Posterior cingulate gyrus (tissue), 11 donors: ENCODE results near the gene GDA.
"Not testable (repeated sequence)": the region's sequence is repeated elsewhere in the genome, so short reads cannot be mapped to it uniquely, and the experiment has no call there.

Source experiments
- DNase-seq, 10 donors: peaks; one replicate each; pipeline versions ENCODE4 v3.0.0 to v3.0.0-alpha.2; 2020 to 2021; ENCODE audit warnings: mixed read lengths in 3 of 10
- intact Hi-C: fragments of 100-400 bp; cut with DNase I; formaldehyde crosslinking; loops from one replicate; pipeline ENCODE4 v1.15.1; 2023

The GDA gene

DNA sequence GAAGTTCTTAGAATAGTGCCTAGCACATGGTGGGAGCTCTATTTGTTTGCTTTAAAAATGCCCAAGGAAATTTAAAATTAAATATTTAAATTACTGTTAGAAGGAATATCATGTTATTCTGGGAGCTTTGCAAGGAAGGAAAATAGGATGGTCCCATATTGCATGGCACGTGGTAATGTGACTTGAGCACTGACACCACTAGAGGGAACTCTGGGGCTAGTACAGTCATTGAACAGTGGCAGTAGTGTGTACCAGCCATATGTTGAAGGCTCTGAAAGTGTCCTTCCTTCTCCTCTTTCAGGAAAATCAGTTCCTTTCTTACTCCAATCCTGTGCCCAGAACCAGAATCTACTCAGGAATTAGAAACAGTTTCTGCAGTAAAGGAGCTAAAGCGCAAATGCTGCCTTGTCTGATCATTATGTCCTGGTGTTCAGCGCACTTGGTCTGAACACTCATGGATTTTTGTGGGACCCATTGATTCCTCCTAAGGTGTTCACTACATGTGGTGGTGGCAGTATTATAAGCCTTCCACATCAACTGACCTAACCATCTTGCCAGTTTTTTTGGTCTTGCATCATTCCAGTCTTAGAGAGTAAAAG lies 54.1 kb downstream of the GDA start:
- intact Hi-C loops: no loop called here
- DNase-seq: peak in 1 of 10 donors; percentile 18

DNA sequence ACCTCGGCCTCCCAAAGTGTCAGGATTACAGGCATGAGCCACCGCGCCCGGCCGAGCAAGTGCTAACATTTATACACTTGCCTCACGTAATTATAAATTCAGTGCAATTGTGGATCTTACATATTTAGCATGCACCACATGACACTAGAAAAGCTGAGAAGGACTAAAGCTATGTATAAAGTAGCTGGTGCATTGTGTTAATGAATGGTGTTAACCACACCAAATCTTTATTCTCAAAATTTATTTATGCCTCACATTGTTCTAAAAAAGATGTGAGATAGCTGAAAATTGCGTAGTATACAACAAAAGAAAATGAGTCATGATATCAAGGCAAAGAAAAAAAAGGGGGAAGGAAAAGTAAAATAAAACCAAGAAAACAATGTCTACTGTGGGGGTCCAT lies 54.8 kb downstream of the GDA start:
- intact Hi-C loops: no loop called here
- no peak for DNase-seq

DNA sequence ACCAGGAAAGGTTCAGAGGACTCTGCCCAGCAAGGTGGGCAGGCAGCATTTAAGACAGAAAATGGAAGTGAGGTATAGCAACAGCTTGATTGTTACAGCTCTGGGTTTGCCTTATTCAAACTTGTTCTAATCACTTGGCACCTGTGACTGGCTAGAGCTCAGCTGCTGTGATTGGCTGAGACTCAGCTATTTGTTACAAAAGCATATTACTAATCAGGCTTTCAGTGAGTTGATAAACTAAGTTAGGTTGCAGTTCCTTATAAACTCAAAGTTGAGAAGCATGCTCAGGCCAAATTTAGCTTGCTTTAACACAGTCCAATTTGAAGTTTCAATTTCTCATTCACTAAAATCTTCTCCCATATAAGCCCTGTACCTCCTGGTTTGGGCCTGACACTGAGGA lies 56.3 kb downstream of the GDA start:
- intact Hi-C loops: no loop called here
- no peak for DNase-seq

DNA sequence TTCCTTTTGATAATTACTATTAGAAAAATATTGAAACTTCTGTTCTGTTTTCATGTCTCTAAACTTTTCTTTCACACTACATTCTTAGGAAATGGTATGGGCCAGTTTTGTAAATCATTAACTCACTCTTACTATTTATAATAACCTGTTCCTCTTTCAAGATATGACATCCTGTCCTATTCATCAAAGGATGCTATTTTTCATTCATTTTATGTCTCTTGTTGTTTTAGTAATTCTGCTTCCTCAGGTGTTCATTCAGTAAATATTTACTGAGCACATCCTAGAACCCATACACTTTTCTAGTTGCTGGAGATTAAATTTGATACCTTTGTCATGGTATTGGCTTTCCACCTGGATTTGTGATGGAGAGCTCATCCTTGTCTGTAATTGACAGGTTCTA lies 58.0 kb downstream of the GDA start:
- intact Hi-C loops: no loop called here

DNA sequence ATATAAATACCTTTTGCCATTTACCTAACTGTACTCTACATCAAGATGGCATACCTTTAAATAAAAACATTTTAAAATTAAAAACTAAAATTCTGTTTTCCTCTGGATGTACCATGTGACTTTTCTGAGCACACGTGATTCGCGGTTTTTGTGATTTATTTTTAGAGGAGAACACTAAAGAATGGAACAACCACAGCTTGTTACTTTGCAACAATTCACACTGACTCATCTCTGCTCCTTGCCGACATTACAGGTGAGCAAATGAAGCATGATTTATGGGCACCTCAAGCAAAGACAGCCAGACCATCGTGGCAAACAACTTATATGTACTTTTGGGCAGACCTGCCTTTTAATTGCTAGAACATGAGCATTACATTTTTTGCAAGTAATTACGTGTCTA lies 61.3 kb downstream of the GDA start:
- no peak for DNase-seq
- intact Hi-C loops: no loop called here

More for the DNA sequence above, 58.0 kb downstream of the GDA start:
- DNase-seq: no peak

DNA sequence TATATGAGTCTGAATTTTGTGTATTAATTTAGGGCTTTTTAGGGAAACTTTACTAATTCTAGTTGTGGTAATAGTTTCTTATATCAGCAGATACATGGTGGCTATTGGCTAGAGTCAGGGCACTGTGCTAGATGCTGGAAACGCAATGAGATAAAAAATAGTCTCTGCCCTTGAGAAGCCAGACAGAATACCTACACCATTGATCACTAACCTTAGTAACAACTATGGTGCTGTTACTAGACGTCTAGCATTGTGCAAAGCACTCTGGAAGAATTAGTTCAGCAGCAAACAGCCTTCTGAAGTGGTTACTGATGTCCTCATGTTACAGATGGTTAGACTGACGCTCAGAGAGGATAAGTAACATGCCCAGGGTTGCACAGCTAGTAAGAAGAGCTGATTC lies 61.8 kb downstream of the GDA start:
- DNase-seq: no peak
- intact Hi-C loops: no loop called here

DNA sequence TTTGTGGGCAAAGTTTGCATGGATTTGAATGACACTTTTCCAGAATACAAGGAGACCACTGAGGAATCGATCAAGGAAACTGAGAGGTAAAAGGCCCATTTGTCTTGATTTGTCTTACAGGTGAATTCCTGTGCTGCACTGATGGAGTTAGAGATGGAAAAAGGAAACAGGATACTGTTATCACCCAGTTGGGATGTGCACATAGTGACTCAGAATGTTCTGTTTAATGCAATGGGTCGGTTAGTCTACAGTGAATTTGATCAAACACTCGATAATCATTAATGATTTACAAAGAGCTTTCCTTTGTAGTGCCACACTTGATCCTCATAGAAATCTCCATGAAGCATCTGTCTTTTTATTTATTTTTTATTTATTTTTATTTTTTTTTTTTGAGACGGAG lies 64.7 kb downstream of the GDA start:
- intact Hi-C loops: no loop called here
- DNase-seq: no peak

DNA sequence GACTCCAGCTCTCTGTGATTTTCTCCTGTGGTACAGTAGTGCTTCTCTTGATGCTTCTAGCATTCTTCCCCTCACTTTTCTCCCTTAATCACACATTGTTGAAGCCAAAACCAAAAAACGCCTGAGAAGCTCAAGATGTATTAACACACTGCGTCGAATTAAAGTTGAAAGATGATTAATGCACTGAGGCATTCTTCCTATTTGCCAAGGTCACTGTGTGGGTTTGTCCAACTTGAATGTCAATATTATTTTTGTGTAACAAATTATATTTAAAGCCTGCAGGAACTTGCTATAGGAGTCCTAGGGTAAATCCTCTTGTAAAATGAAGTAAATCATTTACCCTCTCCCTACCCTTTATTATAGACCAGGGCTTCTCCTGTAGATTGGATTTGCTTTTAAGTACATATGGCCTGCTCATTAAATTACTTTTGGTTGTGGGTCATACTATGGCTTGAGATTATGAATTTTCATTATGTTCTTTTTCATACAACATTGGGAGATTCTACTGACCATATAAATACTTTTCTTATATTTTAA lies 68.1 kb downstream of the GDA start:
- no peak for DNase-seq
- intact Hi-C loops: no loop called here

DNA sequence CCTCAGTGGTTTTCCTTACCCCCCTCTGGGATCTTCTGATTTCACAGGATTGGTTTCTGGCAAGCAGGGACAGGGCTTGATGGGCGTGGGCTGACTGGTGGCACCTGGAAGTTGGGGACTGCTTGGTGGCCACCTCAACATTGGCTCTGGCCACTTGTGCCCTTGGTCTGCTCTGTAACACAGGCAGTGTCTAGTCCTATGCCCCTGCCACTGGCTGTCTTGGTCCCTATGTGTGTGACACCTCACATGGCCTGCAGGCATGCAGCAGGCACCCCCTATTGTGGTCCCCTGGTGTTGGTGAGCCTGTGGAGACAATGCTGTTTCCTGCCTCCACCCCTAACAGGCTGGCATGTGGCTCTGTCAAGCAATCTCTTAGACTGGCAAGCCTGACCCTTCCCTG lies 71.3 kb downstream of the GDA start:
- DNase-seq: peak in 1 of 10 donors; percentile 64
- intact Hi-C loops: no loop called here

DNA sequence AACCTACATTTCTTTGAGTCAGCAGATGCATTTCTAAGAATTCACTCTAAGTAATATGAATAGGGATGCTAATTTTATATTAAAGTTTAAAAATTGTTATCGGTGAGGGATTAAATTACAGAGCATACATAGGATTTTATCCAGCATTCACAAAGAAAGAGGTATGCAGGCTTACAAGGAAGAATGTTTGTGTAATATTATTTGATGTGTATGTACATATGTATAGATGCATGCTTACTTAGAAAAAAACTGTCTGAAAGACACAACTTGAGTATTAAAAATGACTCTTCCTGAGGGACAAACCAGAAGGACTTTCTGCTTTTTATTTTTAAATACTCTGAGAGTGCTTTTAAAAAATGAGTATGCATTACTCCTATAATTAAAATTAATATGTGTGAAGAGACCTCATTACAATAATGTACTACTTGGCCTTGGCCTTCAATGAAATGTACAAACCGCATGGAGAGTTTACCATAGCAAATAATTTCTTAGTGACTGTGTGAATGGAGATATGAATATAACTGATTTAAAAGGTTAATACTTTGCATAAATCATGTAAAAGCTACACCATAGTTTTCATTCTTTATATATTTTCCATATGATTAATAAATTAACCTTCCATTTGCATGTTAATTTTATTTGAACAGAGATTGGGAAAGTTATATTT lies 77.0 kb downstream of the GDA start:
- intact Hi-C loops: no loop called here
- no peak for DNase-seq

DNA sequence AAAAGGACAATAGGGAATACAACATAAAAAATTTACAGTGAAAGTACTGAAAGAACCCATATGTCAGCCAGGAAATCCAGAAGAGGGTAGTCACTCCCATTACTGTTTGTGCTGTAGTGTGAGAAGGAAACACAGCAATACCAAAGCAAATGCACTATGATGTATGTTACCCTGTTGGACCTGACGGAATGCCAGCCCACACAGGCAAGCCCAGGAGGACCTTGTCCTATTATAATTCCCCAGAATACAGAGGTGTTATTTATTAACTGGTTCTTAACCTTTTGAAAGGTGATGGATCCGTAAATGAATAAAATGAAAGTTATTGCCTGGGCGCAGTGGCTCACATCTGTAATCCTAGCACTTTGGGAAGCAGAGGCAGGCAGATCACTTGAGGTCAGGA lies 79.0 kb downstream of the GDA start:
- no peak for DNase-seq
- intact Hi-C loops: no loop called here

DNA sequence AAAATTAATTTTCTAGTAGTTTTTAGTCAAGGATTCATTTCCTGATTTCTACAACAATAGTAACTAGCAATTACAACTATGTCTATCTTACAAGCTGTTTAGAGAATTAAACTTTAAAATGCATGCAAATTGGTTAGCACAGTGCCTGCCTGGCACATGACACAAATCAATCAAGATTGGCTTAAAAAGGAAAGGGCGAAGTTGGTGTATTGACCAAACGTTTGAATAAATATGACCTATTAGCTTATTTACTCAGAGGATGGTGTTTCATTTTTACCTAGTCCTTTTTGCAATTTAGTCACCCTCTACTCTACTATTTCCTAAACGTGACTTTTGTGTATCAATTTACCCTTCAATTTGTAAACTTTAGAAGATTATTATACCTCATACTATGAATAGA lies 83.5 kb downstream of the GDA start:
- intact Hi-C loops: no loop called here
- DNase-seq: no peak

DNA sequence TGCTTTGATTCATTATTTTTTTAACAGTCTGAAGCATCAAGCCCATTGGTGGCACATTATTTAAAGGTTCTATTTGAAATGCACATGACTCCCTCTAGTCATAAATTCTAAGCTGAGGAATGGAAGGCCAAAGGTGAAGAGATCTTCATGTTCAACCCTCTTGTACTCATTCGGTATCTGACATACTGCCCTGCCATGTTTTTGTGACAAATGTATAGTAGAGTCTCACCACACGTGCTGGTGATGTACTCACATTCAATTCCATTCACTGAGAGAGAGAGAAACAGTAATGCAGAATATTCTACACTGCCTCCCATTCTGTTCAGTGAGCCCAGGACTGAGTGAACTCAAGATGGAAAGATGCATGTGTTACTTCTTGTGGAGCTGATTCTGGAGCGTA lies 98.3 kb downstream of the GDA start:
- no peak for DNase-seq
- intact Hi-C loops: no loop called here

DNA sequence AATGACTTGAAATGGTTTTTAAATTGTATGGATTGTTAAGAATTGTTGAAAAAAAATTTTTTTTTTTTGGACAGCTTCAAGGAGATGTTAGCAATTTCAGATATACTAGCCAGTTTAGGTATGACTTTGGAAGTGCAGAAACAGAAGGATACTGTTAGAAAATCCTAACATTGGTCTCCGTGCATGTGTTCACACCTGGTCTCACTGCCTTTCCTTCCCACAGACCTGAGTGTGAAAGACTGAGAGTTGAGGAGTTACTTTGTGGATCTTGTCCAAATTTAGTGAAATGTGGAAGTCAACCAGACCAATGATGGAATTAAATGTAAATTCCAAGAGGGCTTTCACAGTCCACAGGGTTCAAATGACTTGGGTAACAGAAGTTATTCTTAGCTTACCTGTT lies 102.3 kb downstream of the GDA start:
- DNase-seq: no peak
- intact Hi-C loops: no loop called here

DNA sequence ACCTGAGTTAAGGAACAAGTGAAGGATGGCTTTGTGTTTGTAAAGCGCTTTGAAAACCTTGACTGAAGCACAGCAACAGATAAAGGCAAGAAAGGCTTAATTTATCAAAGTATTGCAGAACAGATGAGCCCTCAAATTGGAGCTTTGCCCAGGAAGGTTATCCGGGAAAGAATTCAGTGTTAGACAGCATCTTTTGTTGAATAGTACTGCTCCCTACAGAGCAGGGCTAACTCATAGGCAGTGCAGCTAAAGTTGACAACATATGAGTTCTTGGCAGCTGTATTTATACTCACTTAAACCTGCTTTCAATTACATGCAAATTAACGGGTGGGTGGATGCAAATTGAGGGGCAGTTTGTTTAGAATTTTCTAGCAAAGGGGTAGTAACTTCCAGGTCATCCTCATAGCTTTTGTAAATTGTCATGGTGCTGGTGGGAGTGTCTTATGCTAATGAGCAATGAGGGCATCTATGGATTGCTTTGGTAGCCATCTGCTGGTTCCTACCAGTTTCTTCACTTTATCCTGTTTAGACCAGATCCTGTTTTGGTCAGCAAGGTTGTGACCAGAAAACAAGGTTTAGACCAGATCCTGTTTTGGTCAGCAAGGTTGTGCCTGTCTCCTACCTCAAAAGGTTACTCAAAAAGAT lies 105.8 kb downstream of the GDA start:
- intact Hi-C loops: no loop called here
- DNase-seq: no peak

DNA sequence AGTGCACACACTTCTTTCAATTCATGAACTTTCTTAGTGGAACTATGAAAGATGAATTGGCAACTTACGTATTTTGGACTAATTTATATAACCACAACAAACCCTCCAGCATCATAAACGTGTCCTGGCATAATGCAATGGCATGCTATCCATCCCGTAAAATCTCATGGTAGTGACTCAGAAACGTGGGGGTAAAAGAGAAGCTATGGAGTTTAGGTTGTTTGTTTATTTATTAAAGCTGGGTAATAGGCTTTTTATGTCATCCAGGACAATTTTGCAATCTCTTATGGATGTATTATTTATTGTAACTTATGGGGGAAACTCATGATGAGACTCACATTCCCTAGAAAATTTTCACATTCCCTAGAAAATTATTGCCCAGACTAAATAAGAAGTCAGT lies 106.3 kb downstream of the GDA start:
- intact Hi-C loops: no loop called here
- DNase-seq: no peak

DNA sequence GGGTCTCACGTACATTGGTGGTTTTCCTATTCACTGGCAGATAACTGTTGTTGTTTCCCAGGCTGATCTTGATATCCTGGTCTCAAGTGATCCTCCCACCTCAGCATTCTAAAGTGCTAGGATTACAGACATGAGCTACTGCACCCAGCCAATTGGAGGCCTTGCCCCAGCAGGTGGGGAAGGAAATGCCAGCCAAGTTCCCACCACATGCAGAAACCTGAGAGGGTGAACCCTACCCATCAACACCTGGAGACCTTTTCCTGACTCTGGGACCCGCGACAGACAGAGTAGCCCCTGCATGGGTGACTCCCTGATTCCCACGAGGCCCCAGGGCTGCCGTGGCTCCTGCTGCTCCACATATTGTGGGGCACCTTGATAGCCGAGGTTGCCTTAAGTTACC lies 107.7 kb downstream of the GDA start:
- DNase-seq: no peak
- intact Hi-C loops: no loop called here

DNA sequence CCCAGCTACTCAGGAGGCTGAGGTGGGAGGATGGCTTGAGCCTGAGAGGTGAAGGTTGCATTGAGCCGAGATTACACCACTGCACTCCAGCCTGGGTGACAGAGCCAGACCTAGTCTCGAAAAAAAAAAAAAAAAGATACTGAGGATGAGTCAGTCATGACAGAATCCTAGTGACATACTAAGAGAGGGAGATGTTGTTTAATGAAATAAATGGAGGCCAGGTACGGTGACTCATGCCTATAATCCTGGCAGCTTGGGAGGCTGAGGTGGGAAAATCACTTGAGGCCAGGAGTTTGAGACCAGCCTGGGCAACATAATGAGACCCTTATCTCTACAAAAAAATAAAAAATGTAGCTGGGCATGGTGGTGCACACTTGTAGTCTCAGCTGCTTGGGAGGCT lies 108.6 kb downstream of the GDA start:
- intact Hi-C loops: no loop called here
- no peak for DNase-seq

DNA sequence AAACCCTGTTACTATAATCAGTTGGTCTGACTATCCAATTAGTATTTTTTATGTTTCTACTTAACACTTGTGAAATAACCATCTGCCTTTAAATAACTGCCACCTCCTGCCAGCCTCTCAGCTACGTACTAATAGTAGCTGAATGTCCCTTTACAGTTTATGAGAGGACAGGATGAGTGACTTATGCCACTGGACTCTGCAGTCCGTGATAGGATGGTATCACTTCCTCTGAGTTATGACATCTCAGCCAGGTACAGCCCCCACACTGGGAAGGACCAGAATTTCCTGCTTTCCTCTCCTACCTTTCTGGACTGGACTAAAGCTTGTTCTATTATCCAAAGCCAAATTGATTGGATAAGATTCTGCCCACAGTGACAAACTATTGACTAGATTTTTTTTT lies 112.8 kb downstream of the GDA start:
- intact Hi-C loops: no loop called here
- no peak for DNase-seq

DNA sequence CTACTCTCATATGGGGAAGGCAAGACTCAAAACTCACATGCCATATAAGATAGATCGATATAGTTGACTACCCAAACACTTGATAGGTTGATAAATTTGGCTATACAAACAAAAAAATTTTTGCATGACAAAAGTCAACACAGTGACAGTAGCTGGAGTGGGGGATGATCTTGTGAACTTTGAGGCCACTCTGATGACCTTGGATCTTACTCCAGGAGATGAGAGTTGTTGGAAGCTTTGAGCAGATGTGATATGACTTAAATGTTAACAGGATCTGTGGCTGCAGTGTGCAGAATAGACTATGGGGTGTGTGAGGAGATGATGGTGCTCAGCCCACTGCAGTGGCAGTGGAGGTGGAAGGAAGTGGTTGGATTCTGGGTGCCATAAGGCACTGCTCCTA lies 114.3 kb downstream of the GDA start:
- intact Hi-C loops: no loop called here
- no peak for DNase-seq

DNA sequence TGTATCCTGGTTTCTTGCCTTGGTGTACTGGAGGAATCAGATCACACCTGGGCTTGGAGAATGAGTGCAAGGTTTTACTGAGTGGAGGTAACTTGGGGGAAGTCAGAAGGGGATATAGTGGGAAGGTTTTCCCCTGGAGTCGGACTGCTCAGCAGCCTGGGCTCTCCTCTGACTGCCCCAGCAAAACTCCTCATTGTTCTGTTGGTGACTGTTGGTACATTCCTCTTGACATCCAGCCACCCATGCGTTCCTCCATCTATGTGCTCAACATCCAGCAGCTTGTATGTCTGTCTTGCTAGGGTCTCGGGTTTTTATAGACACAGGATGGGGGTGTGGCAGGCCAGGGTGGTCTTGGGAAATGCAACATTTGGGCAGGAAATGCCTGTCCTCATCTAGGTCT lies 119.7 kb downstream of the GDA start:
- intact Hi-C loops: no loop called here

DNA sequence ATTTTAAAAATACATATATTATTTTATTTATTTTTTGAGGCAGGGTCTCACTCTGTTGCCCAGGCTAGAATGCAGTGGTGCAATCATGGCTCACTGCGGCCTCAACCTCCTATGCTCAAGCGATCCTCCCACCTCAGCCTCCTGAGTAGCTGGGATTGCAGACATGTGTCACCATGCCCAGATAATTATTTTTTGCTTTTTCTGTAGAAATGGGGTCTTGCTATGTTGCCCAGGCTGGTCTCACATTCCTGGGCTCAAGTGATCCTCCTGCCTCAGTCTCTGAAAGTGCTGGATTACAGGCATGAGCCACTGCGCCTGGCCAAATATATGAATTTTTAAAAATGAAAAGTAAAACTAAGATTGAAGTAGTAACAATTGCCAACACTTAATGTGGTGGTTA lies 121.1 kb downstream of the GDA start:
- intact Hi-C loops: loop anchor here (5.0 to 10.0 kb wide), 2 partner anchors 463 to 914 kb away; no protein-coding TSS in a partner anchor
- DNase-seq: not testable (repeated sequence)

More for the DNA sequence above, 119.7 kb downstream of the GDA start:
- DNase-seq: no peak
